Mesothelial cell of epicardium (in vitro differentiated cells): ENCODE results near the gene SLC26A5. TPM values are rescaled to one million over a fixed set of nuclear protein-coding genes. Genes with fewer than 3 reads are reported as not detected.

ENCODE experiments used
- DNase-seq, 2 experiments: peaks; one replicate each; pipeline ENCODE4 v3.0.0; 2021; ENCODE audit warnings: low spot score in 2 of 2; ENCODE audit not compliant: unreplicated experiment in 2 of 2
- H3K27ac Mint-ChIP-seq: 2 replicates; pipeline ENCODE4 v1.8.0; 2021; ENCODE audit warnings: mixed read lengths
- H3K27me3 Mint-ChIP-seq: 2 replicates; pipeline ENCODE4 v1.8.0; 2021; ENCODE audit warnings: low read depth, mixed read lengths
- H3K36me3 Mint-ChIP-seq: 2 replicates; pipeline ENCODE4 v1.8.0; 2021; ENCODE audit warnings: mixed read lengths
- H3K4me1 Mint-ChIP-seq: 2 replicates; pipeline ENCODE4 v1.8.0; 2021; ENCODE audit warnings: mixed read lengths
- H3K4me3 Mint-ChIP-seq: 2 replicates; pipeline ENCODE4 v1.8.0; 2021; ENCODE audit warnings: mild to moderate bottlenecking, moderate library complexity, mixed read lengths
- H3K9me3 Mint-ChIP-seq: 2 replicates; pipeline ENCODE4 v1.8.0; 2021; ENCODE audit warnings: mixed read lengths
- total RNA-seq: library from RNA; stranded (reverse); gene quantifications from 3 replicates; pipeline ENCODE4 v1.2.1, GENCODE V29; 2021
- TF ChIP-seq, protein P1 (sequence below): fragments of 200-600 bp; sonication (generic); IDR thresholded peaks from one replicate; pipeline ENCODE4 v1.5.0; 2021; ENCODE audit warnings: antibody characterized with exemption; ENCODE audit not compliant: unreplicated experiment

SLC26A5 gene
- total RNA-seq, 1 donor from 2014 or later = not detected

GRCh38 chr7:103348959-103349358 is 97.0 kb downstream of the SLC26A5 start:
- Mint-ChIP-seq H3K9me3 (no peaks in the 10 kb centered on the region), H3K4me3 (peak overlapping the region; percentile 100), H3K36me3 (peaks cover 2% of the 10 kb centered on the region), H3K27me3 (no peaks in the 10 kb centered on the region), H3K4me1 (peaks cover 27% of the 10 kb centered on the region), H3K27ac (peak overlapping the region; percentile 19)
- no peak for DNase-seq
- TF ChIP-seq, protein P1, sequence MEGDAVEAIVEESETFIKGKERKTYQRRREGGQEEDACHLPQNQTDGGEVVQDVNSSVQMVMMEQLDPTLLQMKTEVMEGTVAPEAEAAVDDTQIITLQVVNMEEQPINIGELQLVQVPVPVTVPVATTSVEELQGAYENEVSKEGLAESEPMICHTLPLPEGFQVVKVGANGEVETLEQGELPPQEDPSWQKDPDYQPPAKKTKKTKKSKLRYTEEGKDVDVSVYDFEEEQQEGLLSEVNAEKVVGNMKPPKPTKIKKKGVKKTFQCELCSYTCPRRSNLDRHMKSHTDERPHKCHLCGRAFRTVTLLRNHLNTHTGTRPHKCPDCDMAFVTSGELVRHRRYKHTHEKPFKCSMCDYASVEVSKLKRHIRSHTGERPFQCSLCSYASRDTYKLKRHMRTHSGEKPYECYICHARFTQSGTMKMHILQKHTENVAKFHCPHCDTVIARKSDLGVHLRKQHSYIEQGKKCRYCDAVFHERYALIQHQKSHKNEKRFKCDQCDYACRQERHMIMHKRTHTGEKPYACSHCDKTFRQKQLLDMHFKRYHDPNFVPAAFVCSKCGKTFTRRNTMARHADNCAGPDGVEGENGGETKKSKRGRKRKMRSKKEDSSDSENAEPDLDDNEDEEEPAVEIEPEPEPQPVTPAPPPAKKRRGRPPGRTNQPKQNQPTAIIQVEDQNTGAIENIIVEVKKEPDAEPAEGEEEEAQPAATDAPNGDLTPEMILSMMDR = no peak

DNA sequence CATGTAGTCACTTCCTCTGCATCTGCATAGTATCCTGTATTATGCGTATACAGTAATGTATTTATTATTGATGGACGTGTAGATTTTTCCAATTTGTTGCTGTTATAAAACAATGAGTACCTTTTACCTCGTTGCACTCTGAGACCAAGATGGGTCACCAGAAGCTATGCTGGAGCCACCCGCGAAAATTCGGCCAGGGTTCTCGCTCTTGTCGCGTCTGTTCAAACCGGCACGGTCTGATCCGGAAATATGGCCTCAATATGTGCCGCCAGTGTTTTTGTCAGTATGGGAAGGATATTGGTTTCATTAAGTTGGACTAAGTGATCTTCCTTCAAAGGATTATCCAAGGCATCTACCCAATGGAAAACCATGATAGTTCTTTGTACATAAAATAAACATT is 97.6 kb downstream of the SLC26A5 start:
- Mint-ChIP-seq H3K36me3 (peaks cover 2% of the 10 kb centered on the region), H3K4me1 (peaks cover 27% of the 10 kb centered on the region), H3K9me3 (no peaks in the 10 kb centered on the region), H3K27ac (peak overlapping the region; percentile 85), H3K27me3 (no peaks in the 10 kb centered on the region), H3K4me3 (peak overlapping the region; percentile 100)
- TF ChIP-seq, protein P1 = no peak
- no peak for DNase-seq

GRCh38 chr7:103347507-103348267 is 98.3 kb downstream of the SLC26A5 start, which contains the start of gene PSMC2:
Gene PSMC2, plus strand, starts transcription at chr7:103347643. Its CDS starts 69 bp downstream, at chr7:103347712.
- DNase-seq = peak; percentile 28 to 77
- Mint-ChIP-seq H3K4me1 (peaks cover 27% of the 10 kb centered on the region), H3K27me3 (no peaks in the 10 kb centered on the region)

DNA sequence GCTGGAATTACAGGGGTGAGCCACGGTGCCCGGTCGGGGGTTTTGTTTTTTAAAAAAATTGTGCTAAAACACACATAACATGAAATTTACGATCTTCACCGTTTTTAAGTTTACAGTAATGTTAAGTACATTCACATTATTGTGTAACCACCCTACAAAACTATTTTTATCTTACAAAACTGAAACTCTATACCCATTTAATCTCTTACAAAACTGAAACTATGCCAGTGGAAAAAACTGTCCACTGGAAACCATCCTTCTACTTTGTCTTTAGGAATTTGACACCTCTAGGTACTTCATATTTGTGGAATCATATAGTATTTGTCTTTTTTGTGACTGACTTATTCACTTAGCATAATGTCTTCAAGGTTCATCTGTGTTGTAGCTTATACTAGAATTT is 99.6 kb downstream of the SLC26A5 start:
- TF ChIP-seq, protein P1 = no peak
- no peak for DNase-seq
- Mint-ChIP-seq H3K9me3 (no peaks in the 10 kb centered on the region), H3K27me3 (no peaks in the 10 kb centered on the region), H3K27ac (no peak overlapping the region), H3K4me1 (peaks cover 30% of the 10 kb centered on the region), H3K4me3 (no peak overlapping the region), H3K36me3 (peaks cover 3% of the 10 kb centered on the region)

More at GRCh38 chr7:103347507-103348267, 98.3 kb downstream of the SLC26A5 start, which contains the start of gene PSMC2:
- peaks cover 2% of the 10 kb centered on the region for H3K36me3 Mint-ChIP-seq
- peak within 1 kb of the TSS; percentile 100 for H3K27ac Mint-ChIP-seq
- H3K4me3 Mint-ChIP-seq = peak within 1 kb of the TSS; percentile 100
- H3K9me3 Mint-ChIP-seq = no peaks in the 10 kb centered on the region
- TF ChIP-seq, protein P1 = no peak

- no peaks in the 10 kb centered on the region for H3K27me3 Mint-ChIP-seq
- TF ChIP-seq, protein P1 = no peak
- H3K4me3 Mint-ChIP-seq = peak within 1 kb of the TSS; percentile 96
- H3K9me3 Mint-ChIP-seq = no peaks in the 10 kb centered on the region
- peaks cover 21% of the 10 kb centered on the region for H3K4me1 Mint-ChIP-seq
- H3K27ac Mint-ChIP-seq = peak within 1 kb of the TSS; percentile 98
- peaks cover 15% of the 10 kb centered on the region for H3K36me3 Mint-ChIP-seq
- peak; percentile 54 to 81 for DNase-seq
These were observed 101.4 kb downstream of the SLC26A5 start, which contains the start of gene DNAJC2 for GRCh38 chr7:103344453-103345149. Gene DNAJC2, minus strand, starts transcription at chr7:103344767. Its CDS starts 145 bp downstream, at chr7:103344622.
